ENCODE measurements around the gene KLK10.
"Not testable (repeated sequence)": the region's sequence is repeated elsewhere in the genome, so short reads cannot be mapped to it uniquely, and the experiment has no call there.

The KLK10 gene

DNA sequence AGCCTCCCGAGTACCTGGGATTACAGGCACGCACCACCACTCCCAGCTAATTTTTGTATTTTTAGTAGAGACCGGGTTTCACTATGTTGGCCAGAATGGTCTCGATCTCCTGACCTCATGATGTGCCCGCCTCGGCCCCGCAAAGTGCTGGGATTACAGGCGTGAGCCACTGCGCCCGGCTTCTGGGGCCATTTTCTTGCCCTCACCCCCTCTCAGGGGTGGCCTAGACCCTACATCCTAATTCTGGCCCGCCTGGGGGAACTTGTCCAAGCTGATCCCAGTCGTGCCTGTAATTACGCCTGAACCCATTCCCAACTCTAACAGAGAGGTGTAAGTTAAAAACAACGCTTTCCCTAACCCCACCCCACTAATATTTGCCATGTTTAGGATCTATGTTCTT, 35.1 kb downstream of the KLK10 start:
- not testable (repeated sequence) for H3K9me3 ChIP-seq (ENCODE audit: control insufficient read depth, low read length); H3K27ac ChIP-seq (ENCODE audit: insufficient read depth, low read depth, low read length, poor library complexity, severe bottlenecking); H3K36me3 ChIP-seq (ENCODE audit: control insufficient read depth, insufficient read depth, low read length); H3K4me1 ChIP-seq (ENCODE audit: control insufficient read depth, insufficient read depth, low read length); H3K27me3 ChIP-seq (ENCODE audit: control insufficient read depth, insufficient read depth, low read length, poor library complexity, severe bottlenecking); H3K4me3 ChIP-seq (ENCODE audit: insufficient read depth, low read depth, low read length)
- 92% methylated on average over 13 of the region's 14 CpGs for WGBS, 2 experiments

- 72 to 78% methylated on average over 28 of the region's 28 CpGs for WGBS, 2 experiments
These were observed 35.8 kb downstream of the KLK10 start, which contains the start of gene KLK7 for GRCh38 chr19:50983625-50984292. Gene KLK7, minus strand, starts transcription at chr19:50983917. Its CDS starts 1,518 bp downstream, at chr19:50982399.

DNA sequence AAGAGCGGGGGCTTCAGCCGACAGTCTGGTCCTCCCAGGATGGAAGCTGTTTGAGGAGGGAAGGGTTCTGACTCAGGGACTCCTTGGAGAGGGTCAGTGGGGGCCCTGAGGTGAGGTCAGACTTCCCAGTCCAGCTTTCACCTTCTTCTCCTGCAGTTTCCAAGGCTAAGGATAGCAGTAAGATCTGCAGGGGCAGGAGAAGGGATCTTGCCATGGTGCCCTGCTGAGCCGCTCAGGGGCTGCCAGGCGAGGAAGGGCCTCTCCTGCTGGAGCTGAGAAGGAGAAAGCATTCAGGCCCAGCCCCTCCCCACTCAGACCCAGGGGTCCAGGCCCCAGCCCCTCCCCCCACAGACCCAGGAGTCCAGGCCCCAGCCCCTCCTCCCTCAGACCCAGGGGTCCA, 37.3 kb downstream of the KLK10 start:
- 81 to 91% methylated on average over 4 of the region's 4 CpGs for WGBS, 2 experiments
- Histone ChIP-seq H3K9me3 (ENCODE audit: control insufficient read depth, low read length) (no peaks in the 10 kb centered on the region), H3K4me1 (ENCODE audit: control insufficient read depth, insufficient read depth, low read length) (peaks cover 10% of the 10 kb centered on the region), H3K27ac (ENCODE audit: insufficient read depth, low read depth, low read length, poor library complexity, severe bottlenecking) (no peak overlapping the region), H3K36me3 (ENCODE audit: control insufficient read depth, insufficient read depth, low read length) (no peaks in the 10 kb centered on the region), H3K4me3 (ENCODE audit: insufficient read depth, low read depth, low read length) (no peak overlapping the region), H3K27me3 (ENCODE audit: control insufficient read depth, insufficient read depth, low read length, poor library complexity, severe bottlenecking) (peaks cover 9% of the 10 kb centered on the region)

More at GRCh38 chr19:50983625-50984292, 35.8 kb downstream of the KLK10 start, which contains the start of gene KLK7:
- Histone ChIP-seq H3K9me3 (ENCODE audit: control insufficient read depth, low read length) (no peaks in the 10 kb centered on the region), H3K27me3 (ENCODE audit: control insufficient read depth, insufficient read depth, low read length, poor library complexity, severe bottlenecking) (peaks cover 9% of the 10 kb centered on the region), H3K36me3 (ENCODE audit: control insufficient read depth, insufficient read depth, low read length) (no peaks in the 10 kb centered on the region), H3K27ac (ENCODE audit: insufficient read depth, low read depth, low read length, poor library complexity, severe bottlenecking) (no peak within 1 kb of the TSS), H3K4me1 (ENCODE audit: control insufficient read depth, insufficient read depth, low read length) (peaks cover 10% of the 10 kb centered on the region), H3K4me3 (ENCODE audit: insufficient read depth, low read depth, low read length) (no peak within 1 kb of the TSS)

- no peak overlapping the region for H3K4me3 ChIP-seq (ENCODE audit: insufficient read depth, low read depth, low read length)
- H3K4me1 ChIP-seq (ENCODE audit: control insufficient read depth, insufficient read depth, low read length) = peaks cover 10% of the 10 kb centered on the region
- no peaks in the 10 kb centered on the region for H3K36me3 ChIP-seq (ENCODE audit: control insufficient read depth, insufficient read depth, low read length)
- peaks cover 9% of the 10 kb centered on the region for H3K27me3 ChIP-seq (ENCODE audit: control insufficient read depth, insufficient read depth, low read length, poor library complexity, severe bottlenecking)
- H3K9me3 ChIP-seq (ENCODE audit: control insufficient read depth, low read length) = no peaks in the 10 kb centered on the region
- WGBS, 2 experiments = 77 to 78% methylated on average over 11 of the region's 11 CpGs
- H3K27ac ChIP-seq (ENCODE audit: insufficient read depth, low read depth, low read length, poor library complexity, severe bottlenecking) = no peak overlapping the region
These were observed 37.8 kb downstream of the KLK10 start for GRCh38 chr19:50981587-50982146.

GRCh38 chr19:50980208-50980607, 39.3 kb downstream of the KLK10 start:
- WGBS, 2 experiments = 79 to 84% methylated on average over 13 of the region's 13 CpGs
- H3K4me3 ChIP-seq (ENCODE audit: insufficient read depth, low read depth, low read length) = no peak overlapping the region
- H3K27me3 ChIP-seq (ENCODE audit: control insufficient read depth, insufficient read depth, low read length, poor library complexity, severe bottlenecking) = peaks cover 9% of the 10 kb centered on the region
- no peak overlapping the region for H3K27ac ChIP-seq (ENCODE audit: insufficient read depth, low read depth, low read length, poor library complexity, severe bottlenecking)
- peaks cover 14% of the 10 kb centered on the region for H3K4me1 ChIP-seq (ENCODE audit: control insufficient read depth, insufficient read depth, low read length)
- H3K9me3 ChIP-seq (ENCODE audit: control insufficient read depth, low read length) = no peaks in the 10 kb centered on the region
- H3K36me3 ChIP-seq (ENCODE audit: control insufficient read depth, insufficient read depth, low read length) = no peaks in the 10 kb centered on the region

DNA sequence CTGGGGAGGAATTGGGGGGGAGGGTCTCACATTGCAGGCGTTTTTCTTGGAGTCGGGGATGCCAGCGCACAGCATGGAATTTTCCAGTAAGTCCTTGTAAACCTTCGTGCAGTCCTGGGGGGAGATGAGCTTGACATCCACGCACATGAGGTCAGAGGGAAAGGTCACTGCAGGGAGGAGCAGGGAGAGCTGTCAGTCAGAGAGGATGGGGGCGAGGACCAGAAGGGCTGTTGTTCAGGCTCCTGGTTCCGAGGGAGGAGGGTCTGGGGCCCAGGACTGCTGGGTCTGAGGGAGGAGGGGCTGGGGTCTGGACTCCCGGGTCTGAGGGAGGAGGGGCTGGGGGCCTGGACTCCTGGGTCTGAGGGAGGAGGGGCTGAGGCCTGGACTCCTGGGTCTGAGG, 39.8 kb downstream of the KLK10 start:
- Histone ChIP-seq H3K4me3 (ENCODE audit: insufficient read depth, low read depth, low read length) (no peak overlapping the region), H3K36me3 (ENCODE audit: control insufficient read depth, insufficient read depth, low read length) (no peaks in the 10 kb centered on the region), H3K9me3 (ENCODE audit: control insufficient read depth, low read length) (no peaks in the 10 kb centered on the region), H3K27me3 (ENCODE audit: control insufficient read depth, insufficient read depth, low read length, poor library complexity, severe bottlenecking) (peaks cover 9% of the 10 kb centered on the region), H3K4me1 (ENCODE audit: control insufficient read depth, insufficient read depth, low read length) (peaks cover 14% of the 10 kb centered on the region), H3K27ac (ENCODE audit: insufficient read depth, low read depth, low read length, poor library complexity, severe bottlenecking) (no peak overlapping the region)
- 48 to 53% methylated on average over 8 of the region's 8 CpGs for WGBS, 2 experiments

- no peak overlapping the region for H3K4me3 ChIP-seq (ENCODE audit: insufficient read depth, low read depth, low read length)
- whole genome bisulfite sequencing, 2 experiments = 76 to 84% methylated on average over 5 of the region's 5 CpGs
- H3K9me3 ChIP-seq (ENCODE audit: control insufficient read depth, low read length) = no peaks in the 10 kb centered on the region
- peaks cover 8% of the 10 kb centered on the region for H3K27me3 ChIP-seq (ENCODE audit: control insufficient read depth, insufficient read depth, low read length, poor library complexity, severe bottlenecking)
- no peaks in the 10 kb centered on the region for H3K36me3 ChIP-seq (ENCODE audit: control insufficient read depth, insufficient read depth, low read length)
- H3K27ac ChIP-seq (ENCODE audit: insufficient read depth, low read depth, low read length, poor library complexity, severe bottlenecking) = no peak overlapping the region
- H3K4me1 ChIP-seq (ENCODE audit: control insufficient read depth, insufficient read depth, low read length) = peaks cover 14% of the 10 kb centered on the region
These were observed 40.6 kb downstream of the KLK10 start for GRCh38 chr19:50978772-50979390.

DNA sequence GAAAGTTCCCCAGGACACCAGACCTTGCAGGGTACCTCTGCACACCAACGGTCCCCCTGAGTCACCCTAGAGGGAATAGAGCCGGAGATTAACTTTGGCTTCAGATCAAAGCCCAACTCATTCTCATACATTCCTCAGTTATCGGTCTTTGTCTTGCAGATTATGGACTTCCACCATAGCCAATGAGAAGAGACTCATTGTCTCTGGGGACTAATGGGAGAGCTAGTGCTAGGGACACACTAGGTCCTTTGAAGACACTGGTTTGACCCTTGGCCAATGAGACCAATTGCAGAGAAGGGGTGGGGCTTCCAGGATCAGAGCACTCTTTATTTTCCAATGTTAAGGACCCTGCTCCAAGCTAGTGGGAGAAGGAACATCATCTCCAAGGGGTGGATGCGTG, 41.9 kb downstream of the KLK10 start:
- H3K36me3 ChIP-seq (ENCODE audit: control insufficient read depth, insufficient read depth, low read length) = no peaks in the 10 kb centered on the region
- H3K4me1 ChIP-seq (ENCODE audit: control insufficient read depth, insufficient read depth, low read length) = peaks cover 14% of the 10 kb centered on the region
- peaks cover 3% of the 10 kb centered on the region for H3K27me3 ChIP-seq (ENCODE audit: control insufficient read depth, insufficient read depth, low read length, poor library complexity, severe bottlenecking)
- no peak overlapping the region for H3K27ac ChIP-seq (ENCODE audit: insufficient read depth, low read depth, low read length, poor library complexity, severe bottlenecking)
- no peaks in the 10 kb centered on the region for H3K9me3 ChIP-seq (ENCODE audit: control insufficient read depth, low read length)
- 87 to 89% methylated on average over 4 of the region's 4 CpGs for WGBS, 2 experiments
- H3K4me3 ChIP-seq (ENCODE audit: insufficient read depth, low read depth, low read length) = no peak overlapping the region

- Histone ChIP-seq H3K36me3 (ENCODE audit: control insufficient read depth, insufficient read depth, low read length) (no peaks in the 10 kb centered on the region), H3K9me3 (ENCODE audit: control insufficient read depth, low read length) (no peaks in the 10 kb centered on the region)
- WGBS, 2 experiments = 56 to 59% methylated on average over 8 of the region's 8 CpGs
These were observed 43.7 kb downstream of the KLK10 start for GRCh38 chr19:50975766-50976165.

GRCh38 chr19:50974702-50975556, 44.6 kb downstream of the KLK10 start:
- WGBS, 2 experiments = 56 to 64% methylated on average over 7 to 8 of the region's 9 CpGs
- Histone ChIP-seq H3K27ac (ENCODE audit: insufficient read depth, low read depth, low read length, poor library complexity, severe bottlenecking) (no peak overlapping the region), H3K4me3 (ENCODE audit: insufficient read depth, low read depth, low read length) (no peak overlapping the region), H3K36me3 (ENCODE audit: control insufficient read depth, insufficient read depth, low read length) (no peaks in the 10 kb centered on the region), H3K4me1 (ENCODE audit: control insufficient read depth, insufficient read depth, low read length) (peaks cover 10% of the 10 kb centered on the region), H3K27me3 (ENCODE audit: control insufficient read depth, insufficient read depth, low read length, poor library complexity, severe bottlenecking) (no peaks in the 10 kb centered on the region), H3K9me3 (ENCODE audit: control insufficient read depth, low read length) (no peaks in the 10 kb centered on the region)

More at GRCh38 chr19:50975766-50976165, 43.7 kb downstream of the KLK10 start:
- H3K4me3 ChIP-seq (ENCODE audit: insufficient read depth, low read depth, low read length) = no peak overlapping the region
- no peak overlapping the region for H3K27ac ChIP-seq (ENCODE audit: insufficient read depth, low read depth, low read length, poor library complexity, severe bottlenecking)
- peaks cover 1% of the 10 kb centered on the region for H3K27me3 ChIP-seq (ENCODE audit: control insufficient read depth, insufficient read depth, low read length, poor library complexity, severe bottlenecking)
- peaks cover 14% of the 10 kb centered on the region for H3K4me1 ChIP-seq (ENCODE audit: control insufficient read depth, insufficient read depth, low read length)
